ENCODE measurements around the gene FGL2.
"Not testable (repeated sequence)": the region's sequence is repeated elsewhere in the genome, so short reads cannot be mapped to it uniquely, and the experiment has no call there.

The FGL2 gene

GRCh38 chr7:77155601-77156377, 43.8 kb downstream of the FGL2 start:
- not testable (repeated sequence) for DNase-seq (ENCODE audit: low spot score)

- DNase-seq (ENCODE audit: low spot score) = not testable (repeated sequence)
Observed at GRCh38 chr7:77154917-77155464, 44.6 kb downstream of the FGL2 start.

GRCh38 chr7:77152232-77152631, 47.4 kb downstream of the FGL2 start:
- DNase-seq (ENCODE audit: low spot score) = not testable (repeated sequence)
